Endothelial cell of umbilical vein (primary cell): Measurements from ENCODE around the gene PRLR. TPM values are rescaled to one million over a fixed set of nuclear protein-coding genes. Genes with fewer than 3 reads are reported as not detected.

ENCODE experiments used
- BruUV-seq: library from RNA; stranded (reverse); fragments of 400-500 nt; replicated peaks from 2 replicates; lab custom pipeline; 2021; lab: Mats Ljungman, UMichigan
- CTCF ChIA-PET: fragments of 300-600, 350-600 bp; sonication (Branson Sonifier 250); formaldehyde crosslinking; loops from one replicate; lab custom pipeline; 2021; ENCODE audit warnings: antibody characterized with exemption, inconsistent platforms; lab: Charles Lee
- POLR2A ChIA-PET: fragments of 300-600, 350-600 bp; sonication (Branson Sonifier 250); formaldehyde crosslinking; loops from one replicate; lab custom pipeline; 2021; ENCODE audit warnings: antibody characterized with exemption, inconsistent platforms; lab: Charles Lee
- DNase-seq: peaks from one replicate; pipeline ENCODE4 v3.0.0-alpha.2; 2011; ENCODE audit warnings: low read depth, low spot score
- FAIRE-seq: peaks from 2 replicates; lab custom pipeline; 2011; peaks lifted over from hg19 to GRCh38; lab: Jason Lieb, UNC
- H2AFZ ChIP-seq: 2 replicates; pipeline ENCODE4 v1.6.0; 2012; ENCODE audit warnings: low read depth, low read length, control low read depth, inconsistent platforms
- H3K27ac ChIP-seq: 2 replicates; pipeline ENCODE4 v1.5.1; 2011; ENCODE audit warnings: low read depth, mild to moderate bottlenecking, control low read depth, low read length, moderate library complexity; ENCODE audit not compliant: insufficient read depth
- H3K27me3 ChIP-seq, 2 experiments: 2 replicates each; pipeline versions ENCODE4 v1.6.0 to v1.6.1; 2011; ENCODE audit warnings: low read length in 2 of 2, mixed read lengths in 1 of 2; ENCODE audit not compliant: control insufficient read depth in 2 of 2, insufficient read depth in 2 of 2
- H3K36me3 ChIP-seq, 2 experiments: 2 replicates in 1 of 2; 3 replicates in 1 of 2; pipeline ENCODE4 v1.5.1; 2011; ENCODE audit warnings: low read length in 2 of 2, mild to moderate bottlenecking in 1 of 2, moderate library complexity in 1 of 2; ENCODE audit not compliant: control insufficient read depth in 2 of 2, insufficient read depth in 2 of 2; ENCODE audit errors: extremely low read depth in 1 of 2
- H3K4me1 ChIP-seq: 3 replicates; pipeline ENCODE4 v1.5.1; 2011; ENCODE audit warnings: mild to moderate bottlenecking, low read length; ENCODE audit not compliant: control insufficient read depth, insufficient read depth; ENCODE audit errors: extremely low read depth
- H3K4me2 ChIP-seq: 2 replicates; pipeline ENCODE4 v1.6.1; 2011; ENCODE audit warnings: low read length, control low read depth, mixed read lengths; ENCODE audit not compliant: insufficient read depth
- H3K4me3 ChIP-seq, 3 experiments: fragments of 200-600 bp in 1 of 3; sonication (generic), shearing (Covaris generic) in 1 of 3; replicated peaks in 1 of 3; 2 replicates each; pipeline ENCODE4 v1.5.1; 2011 to 2016; ENCODE audit warnings: control low read depth in 3 of 3, low read length in 3 of 3, mild to moderate bottlenecking in 2 of 3, inconsistent platforms in 1 of 3, low read depth in 1 of 3, moderate library complexity in 1 of 3; ENCODE audit not compliant: insufficient read depth in 1 of 3
- H3K79me2 ChIP-seq: 2 replicates; pipeline ENCODE4 v1.6.0; 2012; ENCODE audit warnings: low read length, inconsistent platforms; ENCODE audit not compliant: control insufficient read depth, insufficient read depth
- H3K9ac ChIP-seq: replicated peaks from 2 replicates; pipeline ENCODE3; 2011; ENCODE audit warnings: low read length, control low read depth; ENCODE audit not compliant: insufficient read depth; ENCODE audit errors: extremely low read depth
- H3K9me1 ChIP-seq: replicated peaks from 3 replicates; pipeline ENCODE4 v1.6.0; 2011; ENCODE audit warnings: mild to moderate bottlenecking, low read length; ENCODE audit not compliant: control insufficient read depth, insufficient read depth; ENCODE audit errors: extremely low read depth
- H3K9me3 ChIP-seq: replicated peaks from 2 replicates; pipeline ENCODE4 v1.5.1; 2012; ENCODE audit warnings: low read length, inconsistent platforms; ENCODE audit not compliant: control insufficient read depth, insufficient read depth
- H4K20me1 ChIP-seq: replicated peaks from 2 replicates; pipeline ENCODE3; 2011; ENCODE audit warnings: mild to moderate bottlenecking, low read length; ENCODE audit not compliant: control insufficient read depth, insufficient read depth; ENCODE audit errors: extremely low read depth
- EZH2 ChIP-seq: IDR thresholded peaks from 2 replicates; pipeline ENCODE4 v1.6.1; 2012; ENCODE audit warnings: borderline replicate concordance, low read depth, mild to moderate bottlenecking, moderate library complexity, low read length, inconsistent platforms; ENCODE audit not compliant: severe bottlenecking
- FOS ChIP-seq: IDR thresholded peaks from 2 replicates; pipeline ENCODE4 v1.6.1; 2011; ENCODE audit warnings: mild to moderate bottlenecking, low read length, moderate library complexity, borderline replicate concordance; ENCODE audit not compliant: insufficient read depth
- GATA2 ChIP-seq: IDR thresholded peaks from 2 replicates; pipeline ENCODE4 v1.7.0; 2011; ENCODE audit warnings: low read depth, mild to moderate bottlenecking, moderate library complexity, mixed read lengths, low read length; ENCODE audit not compliant: insufficient read length, insufficient read depth
- JUN ChIP-seq: IDR thresholded peaks from 2 replicates; pipeline ENCODE4 v1.6.1; 2011; ENCODE audit warnings: borderline replicate concordance, low read depth; ENCODE audit not compliant: insufficient read length, insufficient read depth
- MYC ChIP-seq: IDR thresholded peaks from one replicate; pipeline ENCODE4 v1.6.1; 2011; ENCODE audit warnings: mild to moderate bottlenecking, low read depth, low read length
- POLR2A ChIP-seq: IDR thresholded peaks from 2 replicates; pipeline ENCODE4 v1.6.1; 2012; ENCODE audit warnings: low read depth, mild to moderate bottlenecking, control low read depth, low read length
- POLR2AphosphoS5 ChIP-seq: IDR thresholded peaks from 2 replicates; pipeline ENCODE4 v1.6.1; 2012; ENCODE audit warnings: low read depth, mild to moderate bottlenecking, control low read depth, low read length, moderate library complexity; ENCODE audit not compliant: insufficient read depth
- dilution Hi-C: fragments of 300-500 bp; cut with MboI; formaldehyde crosslinking; loops from one replicate; pipeline ENCODE4 v1.15.0; 2019; ENCODE audit warnings: low sequenced_read_pairs; ENCODE audit not compliant: extremely low pct_ligation_motif_present
- intact Hi-C: fragments of 100-400 bp; cut with micrococcal nuclease; formaldehyde crosslinking; loops from one replicate; pipeline ENCODE4 v1.10.0; 2022
- polyA plus RNA-seq, 4 experiments: library from polyadenylated mRNA; depleted of rRNA in 3 of 4; stranded (reverse) in 3 of 4; unstranded in 1 of 4; fragments of >200 nt; gene quantifications; 2 replicates each; pipeline versions ENCODE4 v1.2.1 to v1.2.3, GENCODE V29; 2011 to 2012; ENCODE audit warnings: missing spikeins in 1 of 4
- total RNA-seq: library from RNA; stranded (reverse); gene quantifications from 2 replicates; pipeline ENCODE4 v1.2.3, GENCODE V29; 2021
- TF ChIP-seq, protein P1 (sequence below): IDR thresholded peaks from 2 replicates; pipeline ENCODE4 v1.6.1; 2011; ENCODE audit not compliant: insufficient read depth, insufficient read length
- TF ChIP-seq, protein P2 (sequence below), 2 donors: IDR thresholded peaks; 1 replicate in 1 of 2; 2 replicates in 1 of 2; pipeline ENCODE4 v1.5.1; 2011; ENCODE audit warnings: low read length in 2 of 2, mild to moderate bottlenecking in 2 of 2, moderate library complexity in 2 of 2, control low read depth in 1 of 2, inconsistent platforms in 1 of 2, low read depth in 1 of 2; ENCODE audit not compliant: insufficient read depth in 1 of 2; ENCODE audit errors: extremely low read depth in 1 of 2

Gene PRLR
- total and polyA plus RNA-seq, 2 donors (not counting 3 experiments of a cell fraction or from before 2014, with no cell fraction given): not detected

DNA sequence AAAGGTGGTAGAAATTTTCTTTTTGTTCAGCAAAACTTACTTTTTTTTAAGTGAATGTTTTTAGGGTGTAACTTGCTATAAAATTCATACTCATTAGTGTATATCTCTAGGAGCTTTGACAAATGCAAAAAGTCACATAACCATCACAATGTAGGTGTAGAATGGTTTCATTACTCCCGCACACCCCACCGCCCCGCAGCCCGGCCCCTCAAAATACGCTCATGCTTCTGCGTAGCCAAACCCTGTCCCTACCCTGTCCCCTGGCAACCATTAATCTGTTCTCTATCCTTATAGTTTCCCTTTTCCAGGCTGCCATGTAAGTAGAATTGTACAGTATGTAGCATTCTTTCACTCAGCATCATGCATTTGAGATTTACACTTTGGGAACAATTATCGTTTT is 9.2 kb upstream of the PRLR start:
- Histone ChIP-seq H3K4me2 (no peak overlapping the region), H3K9ac (no peak overlapping the region), H3K79me2 (no peaks in the 10 kb centered on the region), H3K4me3 (no peak overlapping the region), H3K4me1 (no peaks in the 10 kb centered on the region), H3K27ac (no peak overlapping the region), H3K36me3 (no peaks in the 10 kb centered on the region), H4K20me1 (no peaks in the 10 kb centered on the region), H3K27me3 (no peaks in the 10 kb centered on the region), H2AFZ (no peak overlapping the region), H3K9me3 (no peaks in the 10 kb centered on the region), H3K9me1 (no peaks in the 10 kb centered on the region)
- DNase-seq (no peak), FAIRE-seq (no peak)
- no peak for TF ChIP-seq EZH2
- TF ChIP-seq FOS: no peak
- TF ChIP-seq POLR2AphosphoS5: no peak
- TF ChIP-seq POLR2A: no peak
- TF ChIP-seq JUN: no peak
- TF ChIP-seq GATA2: no peak
- no peak for TF ChIP-seq MYC
- TF ChIP-seq, protein P1, sequence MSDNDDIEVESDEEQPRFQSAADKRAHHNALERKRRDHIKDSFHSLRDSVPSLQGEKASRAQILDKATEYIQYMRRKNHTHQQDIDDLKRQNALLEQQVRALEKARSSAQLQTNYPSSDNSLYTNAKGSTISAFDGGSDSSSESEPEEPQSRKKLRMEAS: no peak
- TF ChIP-seq, protein P2, sequence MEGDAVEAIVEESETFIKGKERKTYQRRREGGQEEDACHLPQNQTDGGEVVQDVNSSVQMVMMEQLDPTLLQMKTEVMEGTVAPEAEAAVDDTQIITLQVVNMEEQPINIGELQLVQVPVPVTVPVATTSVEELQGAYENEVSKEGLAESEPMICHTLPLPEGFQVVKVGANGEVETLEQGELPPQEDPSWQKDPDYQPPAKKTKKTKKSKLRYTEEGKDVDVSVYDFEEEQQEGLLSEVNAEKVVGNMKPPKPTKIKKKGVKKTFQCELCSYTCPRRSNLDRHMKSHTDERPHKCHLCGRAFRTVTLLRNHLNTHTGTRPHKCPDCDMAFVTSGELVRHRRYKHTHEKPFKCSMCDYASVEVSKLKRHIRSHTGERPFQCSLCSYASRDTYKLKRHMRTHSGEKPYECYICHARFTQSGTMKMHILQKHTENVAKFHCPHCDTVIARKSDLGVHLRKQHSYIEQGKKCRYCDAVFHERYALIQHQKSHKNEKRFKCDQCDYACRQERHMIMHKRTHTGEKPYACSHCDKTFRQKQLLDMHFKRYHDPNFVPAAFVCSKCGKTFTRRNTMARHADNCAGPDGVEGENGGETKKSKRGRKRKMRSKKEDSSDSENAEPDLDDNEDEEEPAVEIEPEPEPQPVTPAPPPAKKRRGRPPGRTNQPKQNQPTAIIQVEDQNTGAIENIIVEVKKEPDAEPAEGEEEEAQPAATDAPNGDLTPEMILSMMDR (IDR thresholded peaks at IDR 0.05; ENCODE audit: extremely low read depth in 1 of 2, insufficient read depth in 1 of 2, low read depth in 1 of 2, low read length in 2 of 2): no peak
- BruUV-seq: no TSS peak
- intact Hi-C loops: no loop called here
- CTCF ChIA-PET: no interaction called here
- POLR2A ChIA-PET: no interaction called here
- dilution Hi-C loops: no loop called here
